Stimulated activated CD4-positive, alpha-beta T cell treated with anti-CD3 and anti-CD28 coated beads, Interleukin-2, amount 100 ng/mL, for 4 hours (primary cell): ENCODE data around the gene FLG2.
"Not testable (repeated sequence)": the region's sequence is repeated elsewhere in the genome, so short reads cannot be mapped to it uniquely, and the experiment has no call there.

Experiments
- DNase-seq: peaks from one replicate; pipeline ENCODE4 v3.0.0-alpha.2; 2020; ENCODE audit warnings: low read depth

FLG2 gene

GRCh38 chr1:152312169-152312568 is 47.6 kb downstream of the FLG2 start:
- DNase-seq: not testable (repeated sequence)

DNA sequence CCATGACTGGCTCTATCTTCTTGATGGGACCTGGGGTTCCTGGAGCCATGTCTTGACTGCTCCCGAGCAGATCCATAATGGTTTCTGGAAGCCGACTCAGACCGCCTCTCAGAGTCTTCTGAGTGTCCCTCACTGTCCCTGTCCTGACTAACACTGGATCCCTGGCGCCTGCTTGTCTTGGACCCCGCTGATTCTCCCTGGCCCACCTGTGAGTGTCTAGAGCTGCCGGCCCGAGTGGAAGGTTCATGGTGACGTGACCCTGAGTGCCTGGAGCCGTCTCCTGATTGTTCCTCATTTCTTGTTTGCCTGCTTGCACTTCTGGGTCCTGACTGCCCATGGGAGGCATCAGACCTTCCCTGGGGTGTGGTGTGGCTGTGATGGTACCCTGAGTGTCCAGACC is 49.9 kb downstream of the FLG2 start:
- no peak for DNase-seq

GRCh38 chr1:152309320-152309901 is 50.4 kb downstream of the FLG2 start:
- DNase-seq: not testable (repeated sequence)

GRCh38 chr1:152308758-152309157 is 51.0 kb downstream of the FLG2 start:
- DNase-seq: not testable (repeated sequence)

GRCh38 chr1:152307970-152308369 is 51.8 kb downstream of the FLG2 start:
- not testable (repeated sequence) for DNase-seq

- not testable (repeated sequence) for DNase-seq
Measured at GRCh38 chr1:152306123-152306522, 53.7 kb downstream of the FLG2 start.

DNA sequence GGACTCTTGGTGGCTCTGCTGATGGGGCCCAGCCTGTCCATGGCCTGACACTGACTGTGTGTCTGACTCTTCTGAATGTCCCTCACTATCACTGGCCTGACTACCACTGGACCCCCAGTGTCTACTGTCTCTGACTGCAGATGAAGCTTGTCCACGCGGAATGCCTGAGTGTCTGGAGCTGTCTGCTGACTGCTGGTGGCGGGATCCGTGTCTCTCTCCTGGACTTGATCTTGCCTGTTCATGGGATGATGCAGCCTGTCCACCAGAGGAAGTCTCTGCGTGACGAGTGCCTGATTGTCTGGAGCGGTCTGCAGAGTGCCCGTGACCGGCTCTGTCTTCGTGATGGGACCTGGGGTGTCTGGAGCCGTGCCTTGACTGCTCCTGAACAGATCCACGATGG is 55.0 kb downstream of the FLG2 start:
- DNase-seq: not testable (repeated sequence)

GRCh38 chr1:152303139-152303872 is 56.5 kb downstream of the FLG2 start:
- not testable (repeated sequence) for DNase-seq
